Vagina (tissue), 2 donors: ENCODE measurements around the gene ARAF. TPM values are rescaled to one million over a fixed set of nuclear protein-coding genes. Genes with fewer than 3 reads are reported as not detected.

ENCODE experiments used
- DNase-seq, 2 donors: peaks; one replicate each; pipeline ENCODE4 v3.0.0-alpha.2; 2017; ENCODE audit errors: extremely low spot score in 2 of 2
- H3K27ac ChIP-seq: fragments of 200-600 bp; sonication (generic); one replicate; pipeline ENCODE4 v1.5.1; 2019
- H3K27me3 ChIP-seq: fragments of 200-600 bp; sonication (generic); one replicate; pipeline ENCODE4 v1.5.1; 2019
- H3K36me3 ChIP-seq, 2 donors: fragments of 200-600 bp; sonication (generic); one replicate each; pipeline ENCODE4 v1.5.1; 2017 to 2019
- H3K4me1 ChIP-seq: fragments of 200-600 bp; sonication (generic); one replicate; pipeline ENCODE4 v1.5.1; 2019
- H3K4me3 ChIP-seq, 2 donors: fragments of 200-600 bp; sonication (generic); 1 replicate in 1 of 2; 2 replicates in 1 of 2; pipeline ENCODE4 v1.5.1; 2016 to 2019
- H3K9me3 ChIP-seq: fragments of 200-600 bp; sonication (generic); one replicate; pipeline ENCODE4 v1.5.1; 2019
- CTCF ChIP-seq, 3 experiments: fragments of 450-650 bp in 2 of 3; fragments of 200-600 bp in 1 of 3; sonication (generic) in 1 of 3; IDR thresholded peaks; one replicate each; pipeline ENCODE4 v1.5.1; 2017 to 2019; ENCODE audit warnings: antibody characterized with exemption in 3 of 3, mild to moderate bottlenecking in 2 of 3, moderate library complexity in 2 of 3
- POLR2A ChIP-seq, 2 donors: fragments of 450-650 bp; IDR thresholded peaks; one replicate each; pipeline ENCODE4 v1.6.1; 2017; ENCODE audit warnings: antibody characterized with exemption in 2 of 2, mild to moderate bottlenecking in 2 of 2, moderate library complexity in 2 of 2
- POLR2AphosphoS5 ChIP-seq, 2 donors: sonication (generic); formaldehyde crosslinking; IDR thresholded peaks; one replicate each; pipeline ENCODE4 v1.9.0; 2017; ENCODE audit warnings: antibody characterized with exemption in 2 of 2, mild to moderate bottlenecking in 2 of 2, low read depth in 1 of 2; ENCODE audit not compliant: insufficient read depth in 1 of 2
- intact Hi-C: fragments of 100-400 bp; cut with DNase I; formaldehyde crosslinking; loops from one replicate; pipeline ENCODE4 v1.15.1; 2023
- total RNA-seq: library from RNA; depleted of rRNA; stranded (reverse); fragments of >200 nt; gene quantifications from one replicate; pipeline ENCODE4 v1.2.3, GENCODE V29; 2016

ARAF gene
- total RNA-seq, 1 donor from 2014 or later: 31.4 TPM

- Histone ChIP-seq H3K4me3 (no peak overlapping the region), H3K9me3 (no peaks in the 10 kb centered on the region), H3K27me3 (no peaks in the 10 kb centered on the region), H3K27ac (no peak overlapping the region), H3K36me3 (no peaks in the 10 kb centered on the region), H3K4me1 (no peaks in the 10 kb centered on the region)
- intact Hi-C loops: no loop called here
- no peak for TF ChIP-seq CTCF (IDR thresholded peaks at IDR 0.05)
- no peak for TF ChIP-seq POLR2A (IDR thresholded peaks at IDR 0.05)
- TF ChIP-seq POLR2AphosphoS5 (IDR thresholded peaks at IDR 0.05; ENCODE audit: insufficient read depth in 1 of 2, low read depth in 1 of 2): no peak
- no peak for DNase-seq
Measured at GRCh38 chrX:47518144-47518543, 42.9 kb upstream of the ARAF start.

- TF ChIP-seq CTCF (IDR thresholded peaks at IDR 0.05) (peak in 2 of 3 experiments; percentile 61 to 78), POLR2A (IDR thresholded peaks at IDR 0.05) (no peak), POLR2AphosphoS5 (IDR thresholded peaks at IDR 0.05; ENCODE audit: insufficient read depth in 1 of 2, low read depth in 1 of 2) (peak; percentile 25 to 46)
- no peak overlapping the region for H3K27ac ChIP-seq
- intact Hi-C loops: loop anchor here (10.0 kb wide), 1 partner anchor 328 kb away; the partner anchor contains the start of gene UBA1
- DNase-seq: no peak
- H3K9me3 ChIP-seq: no peaks in the 10 kb centered on the region
- no peaks in the 10 kb centered on the region for H3K27me3 ChIP-seq
- H3K36me3 ChIP-seq: no peaks in the 10 kb centered on the region
- H3K4me1 ChIP-seq: no peaks in the 10 kb centered on the region
- peak overlapping the region; percentile 39 to 48 for H3K4me3 ChIP-seq
Measured at GRCh38 chrX:47523297-47523696, 37.7 kb upstream of the ARAF start.

GRCh38 chrX:47523713-47524166 is 37.3 kb upstream of the ARAF start:
- no peaks in the 10 kb centered on the region for H3K4me1 ChIP-seq
- intact Hi-C loops: loop anchor here (10.0 kb wide), 1 partner anchor 329 kb away; the partner anchor contains the start of gene UBA1
- TF ChIP-seq POLR2A (IDR thresholded peaks at IDR 0.05) (no peak), CTCF (IDR thresholded peaks at IDR 0.05) (no peak), POLR2AphosphoS5 (IDR thresholded peaks at IDR 0.05; ENCODE audit: insufficient read depth in 1 of 2, low read depth in 1 of 2) (no peak)
- no peaks in the 10 kb centered on the region for H3K27me3 ChIP-seq
- DNase-seq: no peak
- H3K9me3 ChIP-seq: no peaks in the 10 kb centered on the region
- no peak overlapping the region for H3K27ac ChIP-seq
- H3K36me3 ChIP-seq: no peaks in the 10 kb centered on the region
- peak overlapping the region; percentile 39 to 48 for H3K4me3 ChIP-seq

GRCh38 chrX:47529548-47529947 is 31.5 kb upstream of the ARAF start:
- H3K9me3 ChIP-seq: no peaks in the 10 kb centered on the region
- DNase-seq: no peak

More at GRCh38 chrX:47529548-47529947, 31.5 kb upstream of the ARAF start:
- no peaks in the 10 kb centered on the region for H3K27me3 ChIP-seq
- H3K4me3 ChIP-seq: no peak overlapping the region
- no peak for TF ChIP-seq POLR2A (IDR thresholded peaks at IDR 0.05)
- no peak for TF ChIP-seq POLR2AphosphoS5 (IDR thresholded peaks at IDR 0.05; ENCODE audit: insufficient read depth in 1 of 2, low read depth in 1 of 2)
- no peak for TF ChIP-seq CTCF (IDR thresholded peaks at IDR 0.05)
- no peaks in the 10 kb centered on the region for H3K36me3 ChIP-seq
- intact Hi-C loops: loop anchor here (10.0 kb wide), 1 partner anchor 335 kb away; the partner anchor contains the start of gene UBA1
- H3K4me1 ChIP-seq: no peaks in the 10 kb centered on the region
- no peak overlapping the region for H3K27ac ChIP-seq
